Measurements from ENCODE around the gene MAPKAP1. TPM values are rescaled to one million over a fixed set of nuclear protein-coding genes. Genes with fewer than 3 reads are reported as not detected.

MAPKAP1 gene
- total and polyA plus RNA-seq, 2 of the 13 experiments (the other 11 are each of a cell fraction or from before 2014, with no cell fraction given): 45.0 to 64.3 TPM

GRCh38 chr9:125746017-125746773 is 39.2 kb upstream of the MAPKAP1 start (continued):
- peak; percentile 71; the same call in 1 of the 2 replicates for TF ChIP-seq PRDM4 (CRISPR knock-in tag; IDR thresholded peaks at IDR 0.05; ENCODE audit: borderline replicate concordance)
- TF ChIP-seq ZNF800 (CRISPR knock-in tag; IDR thresholded peaks at IDR 0.05): peak; percentile 77; the same call in 1 of the 2 replicates
- peak; percentile 95 for TF ChIP-seq KLF11 (CRISPR knock-in tag; IDR thresholded peaks at IDR 0.05)
- no peak; a peak in 1 of 4 replicates for TF ChIP-seq REST (IDR thresholded peaks at IDR 0.05; ENCODE audit: borderline replicate concordance in 1 of 2, low read depth in 1 of 2, low read length in 2 of 2)
- TF ChIP-seq ZNF720 (CRISPR knock-in tag; IDR thresholded peaks at IDR 0.05): no peak
- TF ChIP-seq SP5 (CRISPR knock-in tag; IDR thresholded peaks at IDR 0.05; ENCODE audit: borderline replicate concordance, low read depth): peak; percentile 67; the same call in 1 of the 2 replicates
- TF ChIP-seq TFE3 (CRISPR knock-in tag; IDR thresholded peaks at IDR 0.05): peak; percentile 84
- TF ChIP-seq ZNF124 (CRISPR knock-in tag; IDR thresholded peaks at IDR 0.05): peak; percentile 50; the same call in 1 of the 2 replicates
- peak; percentile 88 for TF ChIP-seq MYNN (CRISPR knock-in tag; IDR thresholded peaks at IDR 0.05; ENCODE audit: low read depth)
- TF ChIP-seq, protein P1, sequence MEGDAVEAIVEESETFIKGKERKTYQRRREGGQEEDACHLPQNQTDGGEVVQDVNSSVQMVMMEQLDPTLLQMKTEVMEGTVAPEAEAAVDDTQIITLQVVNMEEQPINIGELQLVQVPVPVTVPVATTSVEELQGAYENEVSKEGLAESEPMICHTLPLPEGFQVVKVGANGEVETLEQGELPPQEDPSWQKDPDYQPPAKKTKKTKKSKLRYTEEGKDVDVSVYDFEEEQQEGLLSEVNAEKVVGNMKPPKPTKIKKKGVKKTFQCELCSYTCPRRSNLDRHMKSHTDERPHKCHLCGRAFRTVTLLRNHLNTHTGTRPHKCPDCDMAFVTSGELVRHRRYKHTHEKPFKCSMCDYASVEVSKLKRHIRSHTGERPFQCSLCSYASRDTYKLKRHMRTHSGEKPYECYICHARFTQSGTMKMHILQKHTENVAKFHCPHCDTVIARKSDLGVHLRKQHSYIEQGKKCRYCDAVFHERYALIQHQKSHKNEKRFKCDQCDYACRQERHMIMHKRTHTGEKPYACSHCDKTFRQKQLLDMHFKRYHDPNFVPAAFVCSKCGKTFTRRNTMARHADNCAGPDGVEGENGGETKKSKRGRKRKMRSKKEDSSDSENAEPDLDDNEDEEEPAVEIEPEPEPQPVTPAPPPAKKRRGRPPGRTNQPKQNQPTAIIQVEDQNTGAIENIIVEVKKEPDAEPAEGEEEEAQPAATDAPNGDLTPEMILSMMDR (CRISPR knock-in tag; IDR thresholded peaks at IDR 0.05): no peak
- TF ChIP-seq IKZF4 (CRISPR knock-in tag; IDR thresholded peaks at IDR 0.05; ENCODE audit: borderline replicate concordance, low read depth, not compliant biosample characterization): peak; percentile 91
- TF ChIP-seq ZNF33B (CRISPR knock-in tag; IDR thresholded peaks at IDR 0.05): peak; percentile 92; the same call in 1 of the 2 replicates
- peak; percentile 93; the same call in 1 of the 2 replicates for TF ChIP-seq DMTF1 (CRISPR knock-in tag; IDR thresholded peaks at IDR 0.05)

Measured in HepG2 (cell line).